Stimulated activated CD4-positive, alpha-beta T cell treated with anti-CD3 and anti-CD28 coated beads, Interleukin-1b, Interleukin-23, amount 100 ng/mL, for 4 hours (primary cell): ENCODE measurements around the gene ZNF219.

Experiments
- DNase-seq, 2 donors: peaks; one replicate each; pipeline ENCODE4 v3.0.0-alpha.2; 2020; ENCODE audit warnings: low read depth in 2 of 2

Gene ZNF219

GRCh38 chr14:21102521-21103410 lies 4.3 kb upstream of the ZNF219 start:
- no peak for DNase-seq

GRCh38 chr14:21101802-21102413 lies 3.5 kb upstream of the ZNF219 start:
- no peak for DNase-seq

- no peak for DNase-seq
Observed at GRCh38 chr14:21100931-21101330, 2.5 kb upstream of the ZNF219 start, which contains the start of gene TMEM253. Gene TMEM253, plus strand, starts transcription at chr14:21101066. Its CDS starts 278 bp downstream, at chr14:21101344.

GRCh38 chr14:21099596-21099985 lies 1.1 kb upstream of the ZNF219 start:
- DNase-seq = no peak

GRCh38 chr14:21098892-21099595 lies 589 bp upstream of the ZNF219 start:
- DNase-seq = no peak

- DNase-seq = no peak
Observed at GRCh38 chr14:21097636-21098075, 799 bp downstream of the ZNF219 start.

- no peak for DNase-seq
Observed at GRCh38 chr14:21096978-21097635, 1.3 kb downstream of the ZNF219 start.

- no peak for DNase-seq
Observed at GRCh38 chr14:21096438-21096837, 2.0 kb downstream of the ZNF219 start.

GRCh38 chr14:21095430-21096205 lies 2.8 kb downstream of the ZNF219 start:
- DNase-seq = no peak

GRCh38 chr14:21093769-21094681 lies 4.4 kb downstream of the ZNF219 start:
- no peak for DNase-seq

GRCh38 chr14:21093018-21093417 lies 5.4 kb downstream of the ZNF219 start:
- no peak for DNase-seq

- DNase-seq = peak; percentile 93 to 94
Observed at GRCh38 chr14:21092273-21093011, 6.0 kb downstream of the ZNF219 start.

GRCh38 chr14:21091821-21092272 lies 6.6 kb downstream of the ZNF219 start:
- DNase-seq = no peak

GRCh38 chr14:21090940-21091663 lies 7.4 kb downstream of the ZNF219 start:
- DNase-seq = no peak

- DNase-seq = no peak
Observed at GRCh38 chr14:21090194-21090939, 8.1 kb downstream of the ZNF219 start.

- no peak for DNase-seq
Observed at GRCh38 chr14:21089877-21090193, 8.6 kb downstream of the ZNF219 start.

- DNase-seq = no peak
Observed at GRCh38 chr14:21089271-21089670, 9.2 kb downstream of the ZNF219 start.

GRCh38 chr14:21088687-21089086 lies 9.8 kb downstream of the ZNF219 start:
- DNase-seq = no peak
